Retinal pigment epithelial cell (primary cell): Measurements from ENCODE around the gene UNCX.

ENCODE experiments used
- DNase-seq: peaks from one replicate; pipeline ENCODE4 v3.0.0-alpha.2; 2010; ENCODE audit warnings: low read depth
- H3K4me3 ChIP-seq: 2 replicates; pipeline ENCODE4 v1.5.1; 2011; ENCODE audit warnings: mild to moderate bottlenecking, low read length, control low read depth, moderate library complexity
- TF ChIP-seq, protein P1 (sequence below): conservative IDR thresholded peaks from 2 replicates; pipeline ENCODE4 v1.5.1; 2011; ENCODE audit warnings: low read depth, low read length, control low read depth, inconsistent platforms

The UNCX gene

GRCh38 chr7:1235501-1236131, 2.9 kb downstream of the UNCX start:
- no peak overlapping the region for H3K4me3 ChIP-seq
- TF ChIP-seq, protein P1, sequence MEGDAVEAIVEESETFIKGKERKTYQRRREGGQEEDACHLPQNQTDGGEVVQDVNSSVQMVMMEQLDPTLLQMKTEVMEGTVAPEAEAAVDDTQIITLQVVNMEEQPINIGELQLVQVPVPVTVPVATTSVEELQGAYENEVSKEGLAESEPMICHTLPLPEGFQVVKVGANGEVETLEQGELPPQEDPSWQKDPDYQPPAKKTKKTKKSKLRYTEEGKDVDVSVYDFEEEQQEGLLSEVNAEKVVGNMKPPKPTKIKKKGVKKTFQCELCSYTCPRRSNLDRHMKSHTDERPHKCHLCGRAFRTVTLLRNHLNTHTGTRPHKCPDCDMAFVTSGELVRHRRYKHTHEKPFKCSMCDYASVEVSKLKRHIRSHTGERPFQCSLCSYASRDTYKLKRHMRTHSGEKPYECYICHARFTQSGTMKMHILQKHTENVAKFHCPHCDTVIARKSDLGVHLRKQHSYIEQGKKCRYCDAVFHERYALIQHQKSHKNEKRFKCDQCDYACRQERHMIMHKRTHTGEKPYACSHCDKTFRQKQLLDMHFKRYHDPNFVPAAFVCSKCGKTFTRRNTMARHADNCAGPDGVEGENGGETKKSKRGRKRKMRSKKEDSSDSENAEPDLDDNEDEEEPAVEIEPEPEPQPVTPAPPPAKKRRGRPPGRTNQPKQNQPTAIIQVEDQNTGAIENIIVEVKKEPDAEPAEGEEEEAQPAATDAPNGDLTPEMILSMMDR = no peak
- no peak for DNase-seq

GRCh38 chr7:1236132-1236661, 3.5 kb downstream of the UNCX start:
- TF ChIP-seq, protein P1 = no peak
- no peak for DNase-seq
- no peak overlapping the region for H3K4me3 ChIP-seq

DNA sequence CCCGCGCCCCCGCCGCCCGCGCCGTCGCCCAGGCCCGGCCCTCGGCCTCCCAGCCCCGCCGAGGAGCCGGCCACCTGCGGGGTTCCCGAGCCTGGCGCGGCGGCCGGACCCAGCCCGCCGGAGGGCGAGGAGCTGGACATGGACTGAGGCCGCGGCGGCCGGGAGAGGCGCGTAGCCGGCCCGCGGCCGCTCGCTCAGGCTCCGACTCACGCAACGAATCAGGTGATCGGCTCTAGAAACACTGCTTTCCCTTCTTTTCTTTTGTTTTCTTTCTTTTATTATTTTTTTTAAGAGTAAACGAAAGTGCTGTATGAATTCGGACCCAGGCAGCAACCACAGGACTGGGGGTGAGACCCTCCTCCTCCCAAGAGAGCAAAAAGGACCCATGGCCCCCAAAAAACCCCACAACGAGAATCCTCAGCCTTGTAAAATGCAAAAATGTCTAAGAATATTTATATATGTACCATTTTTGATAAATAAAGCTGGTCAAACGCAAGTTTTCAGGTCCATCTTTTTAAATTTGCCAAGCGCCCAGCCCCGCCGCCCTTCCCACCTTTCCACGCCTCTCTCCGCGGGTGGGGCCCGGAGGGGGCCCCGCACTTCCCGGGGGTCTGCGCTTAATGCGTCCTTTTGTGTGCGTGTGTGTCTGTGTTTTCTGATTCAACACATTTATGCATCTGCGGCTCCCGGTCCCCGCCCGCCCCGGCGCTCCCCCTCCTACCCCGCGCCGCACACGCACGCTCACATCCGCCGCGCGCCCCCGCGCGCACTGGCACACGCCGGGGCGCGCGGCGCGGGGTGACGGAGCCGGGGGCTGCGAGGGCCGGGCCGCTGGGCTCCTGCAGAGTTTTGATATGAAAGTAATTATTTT, 4.4 kb downstream of the UNCX start:
- DNase-seq = no peak
- H3K4me3 ChIP-seq = no peak overlapping the region
- TF ChIP-seq, protein P1 = no peak

GRCh38 chr7:1237704-1238255, 5.1 kb downstream of the UNCX start:
- DNase-seq = no peak
- no peak overlapping the region for H3K4me3 ChIP-seq
- TF ChIP-seq, protein P1 = no peak

GRCh38 chr7:1238450-1238882, 5.8 kb downstream of the UNCX start:
- no peak overlapping the region for H3K4me3 ChIP-seq
- DNase-seq = no peak
- TF ChIP-seq, protein P1 = no peak

GRCh38 chr7:1238931-1239802, 6.5 kb downstream of the UNCX start:
- TF ChIP-seq, protein P1 = no peak
- no peak overlapping the region for H3K4me3 ChIP-seq

More at GRCh38 chr7:1238931-1239802, 6.5 kb downstream of the UNCX start:
- DNase-seq = no peak
